Ishikawa (cell line): ENCODE data around the gene SNAPC2.

ENCODE experiments used
- CEBPB ChIP-seq: IDR thresholded peaks from 2 replicates; pipeline ENCODE4 v1.6.1; 2012
- EGR1 ChIP-seq: IDR thresholded peaks from 2 replicates; pipeline ENCODE4 v1.6.1; 2012
- EP300 ChIP-seq: IDR thresholded peaks from 2 replicates; pipeline ENCODE4 v1.6.1; 2012; ENCODE audit warnings: borderline replicate concordance
- FOXM1 ChIP-seq: IDR thresholded peaks from 2 replicates; pipeline ENCODE4 v1.6.1; 2012; ENCODE audit warnings: low read depth, borderline replicate concordance
- MAX ChIP-seq: IDR thresholded peaks from 2 replicates; pipeline ENCODE4 v1.6.1; 2012
- TAF1 ChIP-seq: IDR thresholded peaks from 2 replicates; pipeline ENCODE4 v1.6.1; 2012; ENCODE audit warnings: low read depth, mild to moderate bottlenecking
- TEAD4 ChIP-seq: IDR thresholded peaks from 2 replicates; pipeline ENCODE4 v1.6.1; 2012
- USF1 ChIP-seq: IDR thresholded peaks from 2 replicates; pipeline ENCODE4 v1.6.1; 2012
- ZBTB7A ChIP-seq: IDR thresholded peaks from 2 replicates; pipeline ENCODE4 v1.6.1; 2012; ENCODE audit warnings: low read depth
- TF ChIP-seq, protein P1 (sequence below): IDR thresholded peaks from 2 replicates; pipeline ENCODE4 v1.6.1; 2012; ENCODE audit warnings: low read depth, mild to moderate bottlenecking

DNA sequence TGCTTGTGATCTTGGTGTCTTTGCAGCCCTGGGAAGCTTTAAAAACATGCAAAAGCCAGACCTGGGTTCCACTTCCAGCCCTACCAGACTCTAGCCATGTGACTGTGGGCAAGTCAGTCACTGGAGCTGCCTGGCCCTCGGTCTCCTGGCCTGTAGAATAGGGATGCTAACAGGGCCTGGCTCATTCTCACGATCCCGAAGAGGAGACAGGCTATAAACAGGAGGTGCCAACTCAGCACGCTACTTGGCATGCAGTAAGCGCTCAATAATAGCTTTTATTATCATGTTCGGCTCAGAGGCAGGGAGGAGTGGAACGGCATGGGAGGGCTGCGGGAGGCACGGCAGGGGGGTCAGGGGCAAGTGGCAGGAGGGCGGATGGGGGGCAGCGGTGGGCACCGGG lies 4.1 kb downstream of the SNAPC2 start:
- no peak for TF ChIP-seq MAX
- TF ChIP-seq FOXM1, result no peak
- TF ChIP-seq, protein P1, sequence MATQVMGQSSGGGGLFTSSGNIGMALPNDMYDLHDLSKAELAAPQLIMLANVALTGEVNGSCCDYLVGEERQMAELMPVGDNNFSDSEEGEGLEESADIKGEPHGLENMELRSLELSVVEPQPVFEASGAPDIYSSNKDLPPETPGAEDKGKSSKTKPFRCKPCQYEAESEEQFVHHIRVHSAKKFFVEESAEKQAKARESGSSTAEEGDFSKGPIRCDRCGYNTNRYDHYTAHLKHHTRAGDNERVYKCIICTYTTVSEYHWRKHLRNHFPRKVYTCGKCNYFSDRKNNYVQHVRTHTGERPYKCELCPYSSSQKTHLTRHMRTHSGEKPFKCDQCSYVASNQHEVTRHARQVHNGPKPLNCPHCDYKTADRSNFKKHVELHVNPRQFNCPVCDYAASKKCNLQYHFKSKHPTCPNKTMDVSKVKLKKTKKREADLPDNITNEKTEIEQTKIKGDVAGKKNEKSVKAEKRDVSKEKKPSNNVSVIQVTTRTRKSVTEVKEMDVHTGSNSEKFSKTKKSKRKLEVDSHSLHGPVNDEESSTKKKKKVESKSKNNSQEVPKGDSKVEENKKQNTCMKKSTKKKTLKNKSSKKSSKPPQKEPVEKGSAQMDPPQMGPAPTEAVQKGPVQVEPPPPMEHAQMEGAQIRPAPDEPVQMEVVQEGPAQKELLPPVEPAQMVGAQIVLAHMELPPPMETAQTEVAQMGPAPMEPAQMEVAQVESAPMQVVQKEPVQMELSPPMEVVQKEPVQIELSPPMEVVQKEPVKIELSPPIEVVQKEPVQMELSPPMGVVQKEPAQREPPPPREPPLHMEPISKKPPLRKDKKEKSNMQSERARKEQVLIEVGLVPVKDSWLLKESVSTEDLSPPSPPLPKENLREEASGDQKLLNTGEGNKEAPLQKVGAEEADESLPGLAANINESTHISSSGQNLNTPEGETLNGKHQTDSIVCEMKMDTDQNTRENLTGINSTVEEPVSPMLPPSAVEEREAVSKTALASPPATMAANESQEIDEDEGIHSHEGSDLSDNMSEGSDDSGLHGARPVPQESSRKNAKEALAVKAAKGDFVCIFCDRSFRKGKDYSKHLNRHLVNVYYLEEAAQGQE, result no peak
- no peak for TF ChIP-seq CEBPB
- TF ChIP-seq USF1, result no peak
- no peak for TF ChIP-seq EP300
- no peak for TF ChIP-seq TEAD4
- TF ChIP-seq ZBTB7A, result no peak
- TF ChIP-seq TAF1, result no peak
- no peak for TF ChIP-seq EGR1
